Gastroesophageal sphincter (tissue), 4 donors: Measurements from ENCODE around the gene PPP5C. TPM values are rescaled to one million over a fixed set of nuclear protein-coding genes. Genes with fewer than 3 reads are reported as not detected.
A peak's percentile ranks its signal among the peaks of the same experiment; 100 is the strongest.

Experiments
- ATAC-seq: fragments of 150-250 bp; one replicate; pipeline ENCODE4 v1.9.1; 2016; ENCODE audit warnings: mild to moderate bottlenecking, moderate library complexity
- H3K27ac ChIP-seq, 4 donors: fragments of 200-600 bp; sonication (generic) in 3 of 4; 1 replicate in 3 of 4; 2 replicates in 1 of 4; pipeline ENCODE4 v1.5.1; 2016 to 2019
- H3K27me3 ChIP-seq: fragments of 200-600 bp; sonication (generic); one replicate; pipeline ENCODE4 v1.5.1; 2019
- H3K36me3 ChIP-seq, 2 donors: fragments of 200-600 bp; sonication (generic); one replicate each; pipeline ENCODE4 v1.5.1; 2019; ENCODE audit warnings: control low read depth in 1 of 2
- H3K4me1 ChIP-seq, 3 donors: fragments of 200-600 bp; sonication (generic); 1 replicate in 2 of 3; 2 replicates in 1 of 3; pipeline ENCODE4 v1.5.1; 2016 to 2019; ENCODE audit warnings: control low read depth in 2 of 3
- H3K4me3 ChIP-seq, 2 donors: fragments of 200-600 bp; sonication (generic); one replicate each; pipeline ENCODE4 v1.5.1; 2019; ENCODE audit warnings: mild to moderate bottlenecking in 1 of 2, moderate library complexity in 1 of 2
- H3K9me3 ChIP-seq, 3 donors: fragments of 200-600 bp; sonication (generic); one replicate each; pipeline ENCODE4 v1.5.1; 2017 to 2019; ENCODE audit warnings: control low read depth in 2 of 3
- CTCF ChIP-seq, 4 experiments: fragments of 200-600 bp in 2 of 4; fragments of 450-650 bp in 2 of 4; sonication (generic) in 1 of 4; IDR thresholded peaks; one replicate each; pipeline ENCODE4 v1.5.1; 2017 to 2019; ENCODE audit warnings: antibody characterized with exemption in 4 of 4, mild to moderate bottlenecking in 2 of 4, moderate library complexity in 2 of 4
- EP300 ChIP-seq: sonication (generic); formaldehyde crosslinking; IDR thresholded peaks from one replicate; pipeline ENCODE4 v1.6.1; 2017; ENCODE audit warnings: antibody characterized with exemption, mild to moderate bottlenecking
- POLR2A ChIP-seq, 2 donors: fragments of 450-650 bp; IDR thresholded peaks; one replicate each; pipeline ENCODE4 v1.6.1; 2017; ENCODE audit warnings: antibody characterized with exemption in 2 of 2, mild to moderate bottlenecking in 2 of 2, moderate library complexity in 1 of 2
- POLR2AphosphoS5 ChIP-seq: sonication (generic); formaldehyde crosslinking; IDR thresholded peaks from one replicate; pipeline ENCODE4 v1.6.1; 2017; ENCODE audit warnings: antibody characterized with exemption
- WGBS, 2 donors: methylation state at CpG; one replicate each; pipeline ENCODE4 v1.1.5; 2018; ENCODE audit warnings: low coverage in 1 of 2; 5-methylcytosine and 5-hydroxymethylcytosine counted together
- total RNA-seq, 4 donors: library from RNA; depleted of rRNA; stranded (reverse); fragments of >200 nt; gene quantifications; one replicate each; pipeline ENCODE4 v1.1.0, GENCODE V29; 2016

The PPP5C gene
- total RNA-seq, 4 donors from 2014 or later = 48.2 to 69.5 (median 50.7) TPM

GRCh38 chr19:46420056-46420455 is 73.2 kb downstream of the PPP5C start:
- Histone ChIP-seq H3K4me3 (no peak overlapping the region), H3K36me3 (no peaks in the 10 kb centered on the region), H3K9me3 (no peaks in the 10 kb centered on the region), H3K4me1 (peaks cover 0 to 17% (median 7%) of the 10 kb centered on the region in 3 donors), H3K27ac (no peak overlapping the region), H3K27me3 (peaks cover 24% of the 10 kb centered on the region)
- no peak for ATAC-seq
- 30 to 54% methylated on average over 2 to 4 of the region's 7 CpGs for WGBS, 2 donors
- TF ChIP-seq POLR2A (IDR thresholded peaks at IDR 0.05) (no peak), EP300 (no peak)

GRCh38 chr19:46422344-46422743 is 75.5 kb downstream of the PPP5C start:
- TF ChIP-seq CTCF (IDR thresholded peaks at IDR 0.05) = no peak
- no peak for TF ChIP-seq POLR2AphosphoS5
- TF ChIP-seq POLR2A (IDR thresholded peaks at IDR 0.05) = no peak
- no peak for TF ChIP-seq EP300

GRCh38 chr19:46423188-46423587 is 76.3 kb downstream of the PPP5C start:
- no peak for ATAC-seq
- Histone ChIP-seq H3K27me3 (peaks cover 23% of the 10 kb centered on the region), H3K36me3 (no peaks in the 10 kb centered on the region), H3K9me3 (no peaks in the 10 kb centered on the region), H3K4me3 (no peak overlapping the region), H3K27ac (no peak overlapping the region), H3K4me1 (peaks cover 0 to 18% (median 3%) of the 10 kb centered on the region in 3 donors)
- no peak for TF ChIP-seq CTCF (IDR thresholded peaks at IDR 0.05)
- TF ChIP-seq EP300 = no peak
- TF ChIP-seq POLR2AphosphoS5 = no peak
- TF ChIP-seq POLR2A (IDR thresholded peaks at IDR 0.05) = no peak
- WGBS, 2 donors = 50 to 70% methylated on average over 4 to 5 of the region's 5 CpGs

More at GRCh38 chr19:46422344-46422743, 75.5 kb downstream of the PPP5C start:
- Histone ChIP-seq H3K9me3 (no peaks in the 10 kb centered on the region), H3K27me3 (peaks cover 16% of the 10 kb centered on the region), H3K4me1 (peaks cover 0 to 16% (median 3%) of the 10 kb centered on the region in 3 donors), H3K27ac (no peak overlapping the region), H3K4me3 (no peak overlapping the region), H3K36me3 (no peaks in the 10 kb centered on the region)
- no peak for ATAC-seq
- 50% methylated on average over 1 of the region's 2 CpGs; no CpG with 5 or more reads in 1 of the 2 donors for WGBS, 2 donors

DNA sequence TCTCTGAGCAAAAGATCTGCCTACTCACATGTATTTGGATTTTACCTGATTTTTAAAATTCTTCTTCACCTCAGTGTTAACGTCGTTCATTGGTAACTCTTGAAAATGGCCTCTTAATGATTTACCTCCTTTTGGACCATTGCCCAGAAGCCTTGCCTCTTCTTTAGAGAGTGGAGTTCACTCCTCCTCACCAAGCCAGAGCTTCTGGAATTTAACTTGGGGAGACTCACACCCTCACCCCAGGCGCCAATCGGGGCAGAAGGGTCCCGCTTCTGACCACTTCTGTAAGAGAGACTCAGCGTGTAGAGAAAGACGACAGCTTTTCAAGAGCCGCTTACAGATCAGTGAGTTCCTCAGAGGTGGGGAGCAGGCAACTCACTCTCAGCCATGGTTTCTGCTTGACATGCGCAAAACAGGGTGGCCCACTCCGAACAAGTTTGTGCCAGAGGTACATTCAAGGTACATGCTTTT is 79.2 kb downstream of the PPP5C start:
- TF ChIP-seq EP300 (no peak), POLR2AphosphoS5 (no peak), POLR2A (IDR thresholded peaks at IDR 0.05) (no peak), CTCF (IDR thresholded peaks at IDR 0.05) (no peak)
- ATAC-seq = no peak
- 3 to 36% methylated on average over 2 of the region's 10 CpGs for WGBS, 2 donors

GRCh38 chr19:46426506-46427162 is 79.7 kb downstream of the PPP5C start:
- Histone ChIP-seq H3K4me3 (peak overlapping the region; percentile 39 to 59), H3K36me3 (no peaks in the 10 kb centered on the region), H3K4me1 (peaks cover 0 to 29% (median 3%) of the 10 kb centered on the region in 3 donors), H3K27ac (peak overlapping the region in 2 of 4 donors; percentile 64 to 71), H3K27me3 (peaks cover 30% of the 10 kb centered on the region), H3K9me3 (no peaks in the 10 kb centered on the region)
- WGBS, 2 donors = 2 to 3% methylated on average over 9 to 21 of the region's 32 CpGs
- no peak for TF ChIP-seq POLR2A (IDR thresholded peaks at IDR 0.05)
- TF ChIP-seq EP300 = no peak
- no peak for TF ChIP-seq CTCF (IDR thresholded peaks at IDR 0.05)
- TF ChIP-seq POLR2AphosphoS5 = no peak
- peak; percentile 57 for ATAC-seq

More for the DNA sequence above, 79.2 kb downstream of the PPP5C start:
- Histone ChIP-seq H3K4me3 (peak overlapping the region; percentile 39 to 59), H3K27me3 (peaks cover 31% of the 10 kb centered on the region), H3K27ac (peak overlapping the region in 2 of 4 donors; percentile 64 to 71), H3K36me3 (no peaks in the 10 kb centered on the region), H3K9me3 (no peaks in the 10 kb centered on the region), H3K4me1 (peaks cover 0 to 29% (median 3%) of the 10 kb centered on the region in 3 donors)
